Globus pallidus (tissue), 1 donor: Measurements from ENCODE around the gene IRF5.
"Not testable (repeated sequence)": the region's sequence is repeated elsewhere in the genome, so short reads cannot be mapped to it uniquely, and the experiment has no call there.

Source experiments
- DNase-seq: peaks from one replicate; pipeline ENCODE4 v3.0.0-alpha.2; 2015; ENCODE audit warnings: low spot score

Gene IRF5

DNA sequence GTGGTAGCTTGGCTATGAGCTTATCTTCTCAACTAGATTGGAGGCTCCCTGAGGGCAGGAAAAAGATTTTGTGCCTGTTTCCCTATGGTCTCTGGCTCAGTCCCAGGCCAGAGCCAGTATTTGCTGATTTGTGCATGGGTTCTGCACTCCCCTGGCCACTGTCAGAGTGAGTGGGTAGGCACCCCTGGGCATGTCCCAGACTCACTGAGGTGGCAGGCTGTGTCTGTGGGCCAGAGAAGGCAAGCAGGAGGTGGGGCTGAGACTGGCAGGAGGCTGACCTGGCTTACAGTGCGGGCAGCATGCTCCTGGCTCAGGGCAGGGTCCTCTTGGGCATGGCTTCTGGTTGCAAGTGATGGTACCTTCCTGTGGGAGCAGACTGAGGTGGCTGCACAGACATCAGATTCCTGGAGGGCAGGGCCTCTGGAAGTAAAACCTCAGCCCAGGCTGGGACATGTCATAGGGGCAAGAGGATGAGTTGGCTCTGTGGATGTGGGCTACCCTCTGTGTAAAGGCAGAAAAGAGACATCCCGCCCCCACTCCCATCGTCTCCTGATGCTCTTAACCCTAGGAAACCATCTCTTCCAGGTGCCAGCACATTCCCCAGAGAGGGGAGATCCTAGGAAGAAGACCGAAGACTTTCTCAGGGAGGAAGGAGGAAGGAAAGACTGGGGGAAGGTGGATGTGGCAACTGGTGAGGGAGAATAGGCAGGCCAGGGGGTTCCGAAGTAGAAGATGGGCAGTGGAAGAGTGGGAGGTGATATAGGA lies 31.5 kb upstream of the IRF5 start:
- no peak for DNase-seq

DNA sequence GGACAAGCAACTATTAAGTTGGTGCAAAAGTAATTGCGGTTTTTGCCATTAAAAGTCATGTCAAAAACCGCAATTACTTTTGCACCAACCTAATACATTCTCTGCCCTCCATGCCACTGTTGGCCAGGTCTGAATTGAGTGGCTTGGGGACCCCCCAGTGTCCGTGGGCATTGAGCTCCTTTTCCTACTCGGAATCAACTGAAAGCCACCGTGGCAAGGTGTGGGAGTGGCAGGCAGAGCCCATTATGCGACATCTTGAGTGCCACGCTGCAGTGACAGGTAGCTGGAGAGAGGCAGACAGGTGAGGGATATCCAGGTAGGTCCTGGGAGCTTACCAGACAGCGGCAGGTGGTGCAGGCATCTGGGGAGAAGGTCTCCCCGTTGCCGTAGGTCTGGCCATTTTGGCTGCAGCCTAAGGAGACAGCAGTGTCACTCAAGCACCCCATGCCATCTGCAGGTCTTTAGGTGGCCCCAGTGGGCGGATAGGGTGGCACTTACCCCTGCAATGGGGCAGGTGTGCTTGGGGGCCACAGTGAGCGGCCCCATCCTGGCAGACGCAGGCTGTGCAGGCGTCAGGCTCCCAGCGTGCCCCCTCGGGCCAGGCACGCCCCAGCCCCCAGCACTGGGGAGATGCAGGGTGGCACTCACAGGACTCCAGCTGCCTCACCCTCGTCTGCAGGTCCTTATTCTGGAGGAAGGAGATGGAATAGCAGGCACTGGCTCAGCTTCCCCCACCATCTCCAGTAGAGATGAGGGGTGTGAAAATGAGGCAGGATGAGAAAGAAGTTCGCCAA lies 30.8 kb upstream of the IRF5 start:
- no peak for DNase-seq

DNA sequence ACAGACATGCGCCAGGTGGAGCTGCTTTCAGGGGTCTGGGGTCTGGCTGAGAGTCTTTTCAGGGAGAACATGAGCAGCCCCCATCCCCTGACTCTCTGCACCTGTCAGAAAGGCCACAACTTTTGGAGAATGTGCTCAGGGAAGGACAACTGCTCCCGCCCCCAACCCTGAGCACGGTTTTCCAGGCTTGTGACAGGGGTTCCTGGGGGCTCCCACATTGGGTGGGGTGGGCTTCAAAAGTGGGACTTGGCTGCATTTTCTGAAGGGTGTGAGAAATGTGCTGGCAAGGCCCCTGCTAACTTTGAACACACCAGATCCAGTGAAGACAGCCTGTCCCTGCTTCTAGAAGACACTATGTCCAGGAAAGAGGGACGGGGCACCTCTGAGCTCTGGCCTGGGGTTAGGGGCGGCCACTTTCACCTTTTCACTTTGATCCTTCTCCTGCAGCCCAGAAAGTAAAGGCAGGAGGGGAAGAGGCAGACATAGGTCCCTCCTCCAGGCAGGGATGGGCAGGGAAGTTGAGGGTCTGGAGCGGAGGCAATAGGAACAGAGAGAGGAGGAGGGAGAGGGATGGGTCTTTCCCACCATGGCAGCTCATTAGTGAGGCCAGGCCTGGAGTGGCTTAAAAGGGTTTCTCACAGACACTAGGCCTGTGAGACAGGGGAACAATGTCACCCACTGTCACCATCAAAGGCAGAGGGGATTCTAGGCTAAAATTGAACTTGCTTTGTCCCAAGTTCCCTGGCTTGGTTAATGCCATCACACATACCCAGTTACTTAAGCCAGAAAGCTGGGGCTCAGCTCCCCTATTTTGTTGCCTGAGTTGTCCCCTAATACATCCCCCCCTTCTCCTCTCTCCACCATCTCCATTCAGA lies 28.7 kb upstream of the IRF5 start:
- DNase-seq = no peak

DNA sequence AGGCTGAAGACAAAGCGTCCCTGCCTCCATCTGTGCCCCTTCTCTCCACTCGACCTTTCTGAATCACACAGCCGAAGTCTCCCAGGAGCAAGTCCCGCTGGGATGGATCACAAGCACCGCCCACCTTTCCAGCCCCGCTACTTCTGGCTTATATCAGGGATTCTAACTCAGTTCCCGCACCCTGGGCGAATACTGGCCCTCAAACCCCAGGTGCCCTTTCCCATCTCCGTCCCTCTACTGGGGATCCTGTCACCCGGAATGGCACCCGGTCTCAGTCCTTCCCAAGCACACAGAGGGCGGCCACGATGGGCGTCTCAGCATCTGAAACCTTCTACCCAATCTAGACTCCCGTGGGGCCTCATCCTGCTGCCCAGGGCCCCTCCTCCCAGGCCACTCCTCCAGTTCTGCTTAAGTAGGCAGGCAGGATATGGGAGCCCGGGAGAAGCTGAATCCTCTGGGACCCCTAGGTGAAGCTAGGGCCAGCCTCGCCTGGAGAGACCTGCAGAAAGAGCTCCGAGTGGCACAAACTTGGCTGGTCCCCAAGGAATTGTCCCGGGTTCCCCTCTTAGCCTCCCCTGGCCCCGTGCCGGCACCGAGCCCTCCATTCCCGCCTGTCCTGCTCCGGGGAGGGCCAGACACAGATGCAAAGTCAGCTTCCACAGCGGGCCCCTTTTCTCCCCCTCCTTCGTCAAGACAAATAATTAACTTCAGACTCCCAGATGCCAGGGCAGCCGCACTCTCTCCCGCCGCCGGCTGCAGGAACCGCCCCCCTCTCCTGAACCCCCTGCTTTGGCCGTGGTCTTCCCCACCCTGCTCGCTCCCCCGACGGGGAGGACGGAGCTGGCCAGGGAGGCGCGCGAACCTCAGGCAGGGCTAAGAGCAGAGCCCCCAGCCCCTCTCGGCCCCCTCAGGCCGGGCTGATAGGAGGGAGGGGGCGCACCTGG lies 27.8 kb upstream of the IRF5 start:
- no peak for DNase-seq

DNA sequence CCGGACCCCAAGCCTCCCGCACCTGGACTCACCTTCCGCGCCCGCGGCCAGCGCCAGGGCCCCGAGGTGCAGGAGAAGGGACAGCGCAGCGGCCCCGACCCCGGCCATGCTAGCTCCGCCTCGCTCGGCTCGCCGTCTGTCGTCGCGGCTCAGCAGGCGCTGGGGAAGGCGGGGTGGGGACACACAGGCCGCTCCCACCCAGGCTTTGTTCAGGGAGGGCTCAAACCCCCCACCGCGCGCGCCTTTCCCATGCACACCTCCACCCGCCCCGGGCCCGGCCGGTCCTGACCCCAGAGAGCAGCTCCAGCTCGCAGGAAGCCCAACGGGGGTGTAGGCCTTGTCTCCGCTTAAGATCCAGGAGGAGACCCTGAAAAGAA lies 27.2 kb upstream of the IRF5 start, which contains the start of gene KCP:
Gene KCP, minus strand, starts transcription at position 141 of the 377 bp plus-strand sequence. Its CDS starts 33 bp downstream, at position 108.
- no peak for DNase-seq

DNA sequence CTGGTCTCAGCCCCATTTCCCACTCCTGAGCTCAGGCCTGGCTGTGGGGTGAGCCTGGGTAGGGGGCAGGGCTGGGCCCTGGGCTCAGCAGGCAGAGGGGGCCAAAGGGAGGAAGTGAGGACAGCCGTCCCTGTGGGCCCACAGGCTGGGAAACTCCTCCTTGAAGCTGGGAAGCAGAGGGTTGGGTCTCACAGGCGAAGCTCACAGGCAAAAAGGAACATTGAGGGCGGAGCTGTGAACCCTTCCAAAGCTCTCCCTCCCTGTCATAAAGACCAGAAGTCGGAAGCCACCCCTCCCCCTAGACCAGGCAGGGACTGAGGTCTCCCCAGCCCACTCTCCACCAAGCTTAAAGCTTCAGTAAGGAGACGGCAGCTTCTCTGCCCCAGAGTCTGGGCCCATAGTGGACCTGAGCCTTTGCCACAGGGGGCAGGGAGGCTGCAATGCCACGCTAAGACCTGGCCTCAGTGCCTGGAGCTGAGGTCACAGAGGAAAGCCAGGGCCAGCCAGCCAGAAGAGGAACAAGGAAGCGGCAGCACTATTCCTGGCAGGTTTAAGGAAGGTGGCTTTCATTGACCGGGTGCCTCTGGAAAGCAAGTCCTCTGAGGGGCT lies 26.2 kb upstream of the IRF5 start:
- no peak for DNase-seq

DNA sequence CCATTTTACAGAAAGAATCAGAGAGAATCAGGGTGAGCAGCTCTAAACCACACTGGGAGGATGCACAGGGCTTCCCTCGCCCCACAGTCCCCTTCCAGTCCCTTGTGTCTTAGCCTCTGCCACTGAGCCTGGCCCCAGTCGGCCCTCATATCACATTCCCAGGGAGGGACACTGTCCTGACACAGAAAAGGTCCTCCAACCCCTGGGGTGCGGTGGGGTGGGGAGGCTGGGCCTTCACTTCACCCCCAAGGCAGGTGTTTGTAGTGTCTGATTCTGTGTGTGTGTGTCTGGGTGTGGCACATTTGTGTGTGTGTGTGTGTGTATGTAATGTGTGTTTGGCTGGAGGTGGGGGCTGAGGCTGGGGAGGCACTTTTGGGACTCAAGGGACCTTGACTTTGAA lies 25.4 kb upstream of the IRF5 start:
- DNase-seq = no peak

DNA sequence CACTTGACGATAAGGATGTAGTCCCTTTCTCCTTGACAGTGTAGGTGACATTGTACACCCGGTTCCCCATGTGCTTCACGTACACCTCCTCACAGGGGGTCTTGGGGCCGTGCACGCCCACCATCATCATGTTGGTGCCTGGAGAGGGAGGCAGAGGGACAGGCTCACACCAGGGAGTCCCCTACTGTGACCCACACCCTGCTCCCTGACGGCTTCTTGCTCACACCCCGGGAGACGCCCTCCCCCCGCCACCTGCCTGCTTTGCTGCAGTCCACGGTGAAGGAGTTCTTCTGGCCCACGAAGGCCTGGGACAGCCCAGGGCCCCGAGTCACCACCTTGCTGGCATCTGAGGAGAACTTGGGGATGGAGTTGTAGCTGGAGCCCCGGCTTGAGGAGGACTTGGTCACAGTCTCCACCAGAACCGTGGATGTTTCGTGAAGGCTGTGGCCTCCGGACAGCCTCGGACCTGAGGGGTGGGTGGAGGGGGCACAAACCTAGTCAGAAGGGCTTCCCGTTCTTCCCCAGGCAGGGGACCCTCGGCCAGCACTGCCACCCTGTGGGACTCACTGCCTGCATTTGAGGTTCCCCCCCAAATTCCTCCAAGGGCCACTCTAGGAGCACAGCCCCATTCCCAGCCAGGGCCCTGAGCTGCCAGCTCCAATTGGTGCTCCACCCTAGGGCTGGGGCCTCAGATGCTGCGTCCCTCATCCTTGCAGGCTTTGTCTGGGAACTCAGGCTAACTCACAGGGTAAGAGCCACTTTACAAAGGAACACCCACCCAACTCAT lies 24.8 kb upstream of the IRF5 start:
- DNase-seq = not testable (repeated sequence)

DNA sequence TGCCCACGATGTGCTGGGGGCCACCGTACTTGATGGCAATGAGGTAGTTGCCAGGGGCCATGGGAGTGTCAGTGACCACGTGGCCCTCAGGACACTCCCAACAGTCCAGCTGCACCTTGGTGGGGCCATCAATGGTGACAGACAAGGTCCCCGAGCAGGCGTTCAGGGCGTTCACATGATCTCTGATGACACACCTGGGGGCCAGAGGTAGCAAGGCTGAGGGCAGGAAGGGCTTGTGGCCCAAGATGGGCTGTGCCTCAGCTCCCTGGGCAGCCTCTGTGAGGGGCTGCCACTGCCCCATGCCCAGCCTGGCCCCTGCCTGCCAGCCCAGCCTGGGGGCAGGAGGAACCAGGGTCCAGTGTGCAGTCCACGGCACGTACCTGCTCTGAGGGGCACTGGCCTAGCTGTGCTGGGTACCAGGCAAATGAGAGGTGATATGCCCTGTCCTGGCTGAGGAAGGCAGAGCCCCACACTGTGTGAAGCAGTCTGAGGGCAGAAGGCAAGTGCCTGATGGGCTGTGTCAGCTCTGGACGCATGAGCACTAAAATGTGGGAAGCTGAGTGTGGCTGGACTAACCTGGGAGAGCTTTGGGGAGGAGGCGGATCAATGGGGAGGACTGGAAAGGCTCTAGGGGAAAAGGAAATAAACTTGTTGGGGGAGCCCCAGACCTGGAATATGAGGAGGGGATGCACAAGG lies 23.7 kb upstream of the IRF5 start:
- DNase-seq = no peak

DNA sequence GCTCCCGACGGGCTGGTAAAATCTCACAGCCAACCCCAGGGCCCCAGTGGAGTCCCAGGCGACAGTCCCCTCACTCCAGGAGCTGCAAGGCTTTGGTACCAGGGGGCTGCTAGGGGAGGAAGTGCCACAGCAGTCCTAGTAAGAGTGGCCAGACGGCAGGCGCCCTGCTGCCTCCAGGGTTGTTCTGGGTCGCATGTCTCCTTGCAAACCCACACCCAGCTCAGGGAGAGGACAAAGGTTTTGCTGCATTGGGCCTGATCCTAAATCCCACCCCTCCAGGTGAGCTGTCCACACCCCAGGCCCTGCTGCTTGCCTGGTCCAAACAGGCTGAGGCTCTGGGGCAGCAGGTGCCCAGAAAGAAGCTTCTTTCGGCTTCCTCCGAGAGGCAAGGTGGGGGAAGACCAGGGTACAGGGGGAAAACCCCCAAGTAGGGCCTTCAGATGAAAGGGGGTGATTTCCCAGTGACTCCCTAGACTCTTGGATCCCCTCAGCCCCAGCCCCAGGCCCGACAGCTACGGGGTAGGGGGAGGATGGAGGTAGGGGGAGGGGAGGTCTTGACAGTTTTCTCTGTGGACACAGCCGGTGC lies 23.1 kb upstream of the IRF5 start:
- no peak for DNase-seq

DNA sequence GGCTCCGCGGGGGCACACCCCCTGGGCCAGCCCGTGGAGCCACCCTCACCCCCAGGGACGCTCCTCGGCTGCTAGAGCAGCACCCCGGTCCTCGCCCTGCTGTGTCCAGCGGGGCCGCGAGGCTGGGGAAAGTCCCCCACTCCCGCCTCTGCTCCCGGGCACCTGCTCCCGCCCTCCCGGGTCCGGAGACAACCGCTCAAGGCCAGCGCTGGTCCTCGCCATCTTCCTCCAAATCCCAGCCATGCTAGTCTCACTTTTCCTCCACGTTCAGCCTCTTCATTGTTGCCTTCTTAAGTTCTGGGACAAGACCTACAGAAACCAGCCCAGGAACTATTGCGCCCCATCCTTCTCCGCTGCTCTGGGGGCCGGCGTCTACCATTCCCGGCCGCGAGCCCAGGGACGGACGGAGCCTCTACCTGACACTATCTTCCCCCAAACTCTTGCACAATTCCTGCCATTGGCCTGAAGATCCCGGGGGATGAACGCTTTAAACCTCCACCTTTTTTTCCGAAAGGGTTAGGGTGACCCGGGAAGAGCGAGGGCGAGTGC lies 22.4 kb upstream of the IRF5 start:
- no peak for DNase-seq

DNA sequence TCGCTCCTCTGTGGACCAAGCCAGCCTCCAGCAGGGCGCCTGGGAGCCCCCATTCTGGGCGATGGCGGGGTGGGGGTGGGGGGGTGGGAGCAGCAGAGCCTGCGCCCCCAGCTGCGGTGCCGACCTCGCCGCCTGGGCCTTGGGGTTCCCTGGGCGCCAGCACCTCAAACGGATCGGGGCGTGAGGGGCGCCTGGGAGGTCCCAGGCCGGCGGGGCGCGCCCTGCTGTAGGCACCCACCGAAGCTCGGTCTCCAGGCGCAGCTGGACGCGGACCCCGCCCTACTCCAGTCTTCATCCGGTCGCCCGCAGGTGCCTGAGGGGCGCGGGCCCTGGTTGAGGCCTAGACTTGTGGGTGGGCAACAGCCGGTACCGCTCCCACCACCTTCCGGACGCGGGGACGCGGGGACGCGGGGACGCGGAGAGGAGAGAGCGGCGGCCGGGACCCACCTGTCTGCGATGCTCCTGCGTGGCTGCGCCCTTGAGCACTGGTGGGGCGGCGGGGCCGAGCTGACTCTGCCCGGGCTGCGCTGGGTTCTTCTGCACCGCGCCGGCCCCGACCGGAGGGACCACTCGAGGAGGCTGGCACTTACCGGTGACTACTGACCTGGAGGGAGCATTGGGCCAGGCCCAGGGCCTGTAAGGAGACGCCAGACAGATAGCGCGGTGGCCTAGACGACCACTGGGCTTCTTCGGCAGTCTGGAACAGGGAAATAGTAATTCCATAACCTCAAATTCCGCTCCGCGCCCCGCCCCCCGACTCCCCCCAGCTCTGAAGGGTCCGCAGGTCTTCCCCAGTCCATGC lies 21.7 kb upstream of the IRF5 start:
- DNase-seq = no peak

DNA sequence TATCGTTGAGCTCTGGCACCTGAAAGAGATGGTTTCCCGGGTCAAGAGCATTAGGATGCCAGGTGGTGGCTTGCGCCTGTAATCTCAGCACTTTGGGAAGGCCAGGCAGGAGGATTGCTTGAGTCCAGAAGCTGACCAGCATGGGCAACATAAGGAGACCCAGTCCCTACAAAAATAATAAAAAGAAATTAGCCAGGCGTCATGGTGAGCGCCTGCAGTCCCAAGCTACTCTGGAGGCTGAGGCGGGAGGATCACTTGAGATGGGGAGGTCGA lies 21.1 kb upstream of the IRF5 start:
- DNase-seq = no peak

DNA sequence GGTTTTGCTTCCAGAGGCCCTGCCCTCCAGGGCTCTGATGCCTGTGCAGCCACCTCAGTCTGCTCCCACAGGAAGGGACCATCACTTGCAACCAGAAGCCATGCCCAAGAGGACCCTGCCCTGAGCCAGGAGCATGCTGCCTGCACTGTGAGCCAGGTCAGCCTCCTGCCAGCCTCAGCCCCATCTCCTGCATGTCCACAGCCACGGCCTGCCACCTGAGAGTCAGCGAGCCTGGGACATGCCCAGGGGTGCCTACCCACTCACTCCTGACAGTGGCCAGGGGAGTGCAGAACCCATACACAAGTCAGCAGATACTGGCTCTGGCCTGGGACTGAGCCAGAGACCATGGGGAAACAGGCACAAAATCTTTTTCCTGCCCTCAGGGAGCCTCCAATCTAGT lies 20.6 kb upstream of the IRF5 start:
- no peak for DNase-seq

DNA sequence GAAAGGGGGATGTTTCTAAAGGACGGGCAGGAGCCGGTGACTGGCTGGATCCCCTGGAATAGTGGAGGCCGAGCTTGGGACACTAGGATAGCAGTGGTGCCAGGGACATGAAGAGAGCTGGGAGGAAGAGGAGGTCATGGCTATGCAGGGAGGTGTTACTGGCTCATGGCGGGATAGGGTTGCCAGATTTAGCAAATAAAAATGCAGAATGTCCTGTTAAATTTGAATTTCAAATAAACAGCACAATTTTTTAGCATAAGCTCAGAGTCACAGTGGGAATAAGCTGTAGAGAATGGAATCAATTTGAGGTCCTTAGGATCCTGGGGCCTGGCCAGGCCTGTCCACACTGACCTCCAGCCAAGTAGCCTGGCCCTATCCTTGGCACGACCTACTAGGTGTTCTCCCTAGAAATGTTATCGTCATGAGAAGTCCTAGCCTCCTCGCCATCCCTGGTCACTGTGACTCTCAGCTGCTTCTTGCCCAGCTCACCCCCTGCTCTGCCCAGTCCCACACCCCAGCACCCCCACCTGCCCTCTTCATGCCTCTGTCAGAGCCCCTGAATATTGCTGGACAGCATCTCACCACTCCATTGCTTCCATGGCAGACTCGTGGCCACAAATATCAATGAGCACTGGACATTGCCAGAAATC lies 19.6 kb upstream of the IRF5 start:
- DNase-seq = no peak

DNA sequence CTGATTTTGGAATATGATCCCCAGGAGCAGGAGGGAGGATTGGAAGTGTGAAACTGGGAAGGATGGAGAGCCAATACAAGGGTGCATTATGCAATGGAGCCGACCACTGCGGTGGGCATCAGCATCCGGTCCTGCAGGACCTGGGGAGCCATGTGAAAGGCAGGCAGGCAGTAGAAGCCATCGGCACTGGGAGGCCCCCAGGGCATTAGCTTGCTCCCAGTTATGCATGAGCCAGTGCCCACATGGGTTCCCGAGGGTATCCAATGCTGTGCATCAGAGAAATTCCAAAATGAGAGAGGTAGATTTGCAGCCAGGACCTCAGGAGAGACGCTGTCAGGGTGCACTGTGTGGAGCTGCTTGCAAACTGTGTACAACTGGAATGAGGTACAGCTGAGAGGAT lies 18.5 kb upstream of the IRF5 start:
- DNase-seq = no peak

DNA sequence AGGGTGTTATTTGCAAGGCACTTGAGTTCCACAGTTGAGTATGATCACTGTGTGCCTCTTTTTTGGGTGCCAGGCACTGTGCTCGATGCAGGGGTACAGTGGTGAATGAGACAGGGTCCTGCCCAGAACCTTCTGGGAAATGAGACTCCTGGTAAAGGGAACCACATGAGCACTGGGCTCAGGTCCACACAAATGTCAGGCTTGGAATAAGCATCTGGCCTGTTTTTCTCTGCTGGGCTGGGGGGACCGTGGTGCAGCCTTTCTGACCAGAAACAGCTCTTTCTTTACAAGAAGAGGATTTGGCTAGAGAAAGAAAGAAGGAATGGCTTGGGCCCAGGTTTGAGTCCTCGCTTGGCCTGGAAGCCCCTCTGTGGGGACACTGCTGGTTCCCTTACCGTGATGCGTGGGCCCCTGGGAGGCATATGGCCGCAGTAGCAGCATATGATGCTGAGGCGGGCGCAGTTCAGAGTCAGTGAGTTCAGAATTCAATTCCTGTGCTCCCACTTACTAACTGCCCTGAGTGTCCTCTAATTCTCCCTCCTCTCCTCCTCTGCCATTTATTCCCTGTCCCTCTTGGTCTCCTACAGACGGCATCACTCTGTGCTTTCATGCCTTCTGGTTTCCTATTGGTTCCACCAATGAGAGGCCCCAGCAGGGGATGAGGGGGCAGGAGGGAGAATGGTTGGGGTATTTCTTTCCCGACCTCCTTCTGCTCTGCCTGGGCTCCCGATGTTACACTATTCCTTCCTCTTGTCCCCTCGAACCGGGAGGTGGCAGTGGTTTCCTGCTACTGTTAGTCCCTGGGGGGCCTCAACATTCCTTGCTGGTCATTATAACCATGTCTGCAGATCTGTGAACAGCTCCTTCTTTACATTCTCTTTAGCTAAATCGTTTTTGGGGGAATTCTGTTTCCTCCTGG lies 17.6 kb upstream of the IRF5 start:
- DNase-seq = no peak
